ENCODE measurements around the gene CCT2. TPM values are rescaled to one million over a fixed set of nuclear protein-coding genes. Genes with fewer than 3 reads are reported as not detected.
A peak's percentile ranks its signal among the peaks of the same experiment; 100 is the strongest.

CCT2 gene
- total and polyA plus RNA-seq, 12 donors: 41.3 to 190 (median 84.6) TPM

DNA sequence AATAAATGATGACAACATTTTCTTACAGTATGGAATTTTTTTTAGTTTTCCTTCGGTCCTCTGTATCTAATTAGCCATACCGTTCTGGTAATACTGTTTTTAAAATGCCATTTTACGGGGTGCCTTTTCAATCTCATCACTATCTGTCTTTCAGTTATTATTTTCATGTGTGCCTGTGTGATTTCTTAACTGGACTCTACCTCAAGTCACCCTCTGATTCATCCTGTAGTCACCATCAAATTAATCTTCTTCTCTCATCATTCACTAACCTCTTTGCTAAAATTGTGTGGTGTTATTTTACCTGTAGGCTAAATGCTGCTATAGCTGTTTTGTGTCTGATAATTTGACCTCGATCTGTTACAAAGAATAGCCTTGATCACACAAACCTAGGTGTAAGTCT, 16.0 kb upstream of the CCT2 start:
- intact Hi-C loops (cut with DNase I): loop anchor here in 4 of 10 donors (5.0 to 10.0 kb wide), 2 partner anchors 97 to 154 kb away; partner anchors contain the start of gene FRS2 (in 3 of the 4)
- TF ChIP-seq, protein P1, sequence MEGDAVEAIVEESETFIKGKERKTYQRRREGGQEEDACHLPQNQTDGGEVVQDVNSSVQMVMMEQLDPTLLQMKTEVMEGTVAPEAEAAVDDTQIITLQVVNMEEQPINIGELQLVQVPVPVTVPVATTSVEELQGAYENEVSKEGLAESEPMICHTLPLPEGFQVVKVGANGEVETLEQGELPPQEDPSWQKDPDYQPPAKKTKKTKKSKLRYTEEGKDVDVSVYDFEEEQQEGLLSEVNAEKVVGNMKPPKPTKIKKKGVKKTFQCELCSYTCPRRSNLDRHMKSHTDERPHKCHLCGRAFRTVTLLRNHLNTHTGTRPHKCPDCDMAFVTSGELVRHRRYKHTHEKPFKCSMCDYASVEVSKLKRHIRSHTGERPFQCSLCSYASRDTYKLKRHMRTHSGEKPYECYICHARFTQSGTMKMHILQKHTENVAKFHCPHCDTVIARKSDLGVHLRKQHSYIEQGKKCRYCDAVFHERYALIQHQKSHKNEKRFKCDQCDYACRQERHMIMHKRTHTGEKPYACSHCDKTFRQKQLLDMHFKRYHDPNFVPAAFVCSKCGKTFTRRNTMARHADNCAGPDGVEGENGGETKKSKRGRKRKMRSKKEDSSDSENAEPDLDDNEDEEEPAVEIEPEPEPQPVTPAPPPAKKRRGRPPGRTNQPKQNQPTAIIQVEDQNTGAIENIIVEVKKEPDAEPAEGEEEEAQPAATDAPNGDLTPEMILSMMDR (IDR thresholded peaks at IDR 0.05): no peak
- Histone ChIP-seq H3K27me3 (no peaks in the 10 kb centered on the region), H3K9me3 (no peaks in the 10 kb centered on the region), H3K27ac (no peak overlapping the region), H3K4me1 (peaks cover 0 to 9% (median 0%) of the 10 kb centered on the region in 9 donors), H3K36me3 (peaks cover 0 to 79% (median 12%) of the 10 kb centered on the region in 9 donors), H3K4me3 (no peak overlapping the region)
- ATAC-seq (no peak), DNase-seq (no peak)
- 67 to 76% methylated on average over 4 of the region's 4 CpGs for WGBS, 2 donors

DNA sequence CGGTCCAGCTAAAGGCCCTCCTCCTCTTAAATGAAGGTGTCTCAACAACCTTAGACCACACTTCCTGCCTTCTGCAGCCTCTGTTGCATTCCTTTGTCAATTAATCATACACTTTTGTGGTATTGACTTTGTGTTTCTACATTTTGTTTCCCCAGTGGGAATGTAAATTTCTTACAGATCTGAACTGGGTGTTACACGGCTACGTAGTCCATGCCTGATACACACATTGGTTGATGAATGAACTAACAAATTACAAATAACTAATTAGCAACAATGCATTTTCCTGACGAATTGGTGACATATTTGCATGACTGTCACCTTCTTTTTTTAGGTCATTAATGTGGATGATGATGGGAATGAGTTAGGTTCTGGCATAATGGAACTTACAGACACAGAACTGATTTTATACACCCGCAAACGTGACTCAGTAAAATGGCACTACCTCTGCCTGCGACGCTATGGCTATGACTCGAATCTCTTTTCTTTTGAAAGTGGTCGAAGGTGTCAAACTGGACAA, 15.2 kb upstream of the CCT2 start:
- peaks cover 0 to 9% (median 0%) of the 10 kb centered on the region in 9 donors for H3K4me1 ChIP-seq
- no peak for DNase-seq
- WGBS, 2 donors: 91 to 92% methylated on average over 10 of the region's 10 CpGs
- H3K9me3 ChIP-seq: no peaks in the 10 kb centered on the region
- H3K4me3 ChIP-seq: no peak overlapping the region
- no peak for ATAC-seq
- H3K27ac ChIP-seq: no peak overlapping the region
- intact Hi-C loops (cut with DNase I): loop anchor here (1.0 to 10.0 kb wide), 12 partner anchors 98 to 215 kb away; partner anchors contain the start of genes FRS2 (in 8 of the 10) and YEATS4 (in 6 of the 10)
- peaks cover 0 to 79% (median 19%) of the 10 kb centered on the region in 9 donors for H3K36me3 ChIP-seq
- TF ChIP-seq, protein P1 (IDR thresholded peaks at IDR 0.05): no peak
- H3K27me3 ChIP-seq: no peaks in the 10 kb centered on the region

- H3K4me3 ChIP-seq: no peak overlapping the region
- H3K36me3 ChIP-seq: peaks cover 0 to 79% (median 21%) of the 10 kb centered on the region in 9 donors
- TF ChIP-seq, protein P1 (IDR thresholded peaks at IDR 0.05): peak; percentile 59 to 92 (median 81)
- intact Hi-C loops (cut with DNase I): loop anchor here (1.0 to 10.0 kb wide), 12 partner anchors 98 to 216 kb away; partner anchors contain the start of genes YEATS4 (in 6 of the 10) and FRS2 (in 5 of the 10)
- H3K4me1 ChIP-seq: peaks cover 0 to 9% (median 0%) of the 10 kb centered on the region in 9 donors
- H3K9me3 ChIP-seq: no peaks in the 10 kb centered on the region
- H3K27me3 ChIP-seq: no peaks in the 10 kb centered on the region
- WGBS, 2 donors: 50 to 53% methylated on average over 6 of the region's 6 CpGs
- DNase-seq (peak in 1 of 2 donors; percentile 56), ATAC-seq (peak in 7 of 8 donors; percentile 49 to 77 (median 65))
- no peak overlapping the region for H3K27ac ChIP-seq
Measured at GRCh38 chr12:69570545-69571399, 14.5 kb upstream of the CCT2 start.

DNA sequence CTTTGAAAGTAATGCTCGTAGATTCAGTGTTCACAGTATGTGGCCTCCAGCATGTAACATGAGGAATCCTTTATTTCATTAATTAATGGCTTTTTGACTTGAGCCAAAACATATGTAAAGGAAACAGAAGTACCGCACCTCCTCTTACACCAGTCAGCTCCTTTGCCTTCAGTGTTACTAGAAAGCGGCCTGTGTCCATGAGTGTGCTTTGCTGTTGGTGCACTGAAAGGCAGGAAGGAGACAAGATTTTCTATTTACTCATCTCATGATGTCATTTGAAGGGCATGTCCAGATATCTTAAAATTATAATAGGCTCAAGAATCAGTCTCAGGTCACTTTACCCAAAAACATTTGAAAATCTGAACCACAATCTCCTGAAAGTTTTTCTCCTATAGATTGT, 9.9 kb upstream of the CCT2 start:
- TF ChIP-seq, protein P1 (IDR thresholded peaks at IDR 0.05): no peak
- Histone ChIP-seq H3K36me3 (peaks cover 0 to 57% (median 21%) of the 10 kb centered on the region in 9 donors), H3K4me1 (peaks cover 0 to 8% (median 0%) of the 10 kb centered on the region in 9 donors), H3K27ac (no peak overlapping the region), H3K9me3 (no peaks in the 10 kb centered on the region), H3K27me3 (no peaks in the 10 kb centered on the region), H3K4me3 (no peak overlapping the region)
- intact Hi-C loops (cut with DNase I): loop anchor here in 8 of 10 donors (10.0 kb wide), 4 partner anchors 161 to 221 kb away; partner anchors contain the start of gene YEATS4 (in 3 of the 8)
- no peak for ATAC-seq
- WGBS, 2 donors: 90 to 100% methylated on average over 3 of the region's 3 CpGs
- DNase-seq: no peak

All from heart right ventricle (tissue), 16 donors.